PC-9 (cell line): Measurements from ENCODE around the gene EFNA4.

Experiments used
- EZH2 ChIP-seq: fragments of 200-600 bp; sonication (generic); IDR thresholded peaks from 2 replicates; pipeline ENCODE4 v1.8.0; 2017; ENCODE audit warnings: antibody characterized with exemption, low read depth
- TF ChIP-seq, protein P1 (sequence below): fragments of 200-600 bp; sonication (generic); conservative IDR thresholded peaks from 2 replicates; pipeline ENCODE4 v1.6.1; 2017; ENCODE audit warnings: mixed run types, antibody characterized with exemption, mild to moderate bottlenecking, moderate library complexity

DNA sequence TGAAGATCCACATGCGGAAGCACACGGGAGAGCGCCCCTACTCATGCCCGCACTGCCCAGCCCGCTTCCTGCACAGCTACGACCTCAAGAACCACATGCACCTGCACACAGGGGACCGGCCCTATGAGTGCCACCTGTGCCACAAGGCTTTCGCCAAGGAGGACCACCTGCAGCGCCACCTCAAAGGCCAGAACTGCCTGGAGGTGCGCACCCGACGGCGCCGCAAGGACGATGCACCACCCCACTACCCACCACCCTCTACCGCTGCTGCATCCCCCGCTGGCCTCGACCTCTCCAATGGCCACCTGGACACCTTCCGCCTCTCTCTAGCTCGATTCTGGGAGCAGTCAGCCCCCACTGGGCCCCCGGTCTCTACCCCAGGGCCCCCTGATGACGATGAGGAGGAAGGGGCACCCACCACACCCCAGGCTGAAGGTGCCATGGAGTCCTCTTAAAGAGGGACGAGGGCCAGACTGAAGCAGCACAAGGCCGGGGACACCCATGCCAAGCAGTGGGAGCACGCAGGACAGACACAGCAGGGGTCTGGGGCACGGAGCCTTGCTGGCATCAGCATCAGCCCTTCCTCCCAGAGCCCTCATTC, 47.2 kb upstream of the EFNA4 start:
- TF ChIP-seq EZH2 = no peak
- TF ChIP-seq, protein P1, sequence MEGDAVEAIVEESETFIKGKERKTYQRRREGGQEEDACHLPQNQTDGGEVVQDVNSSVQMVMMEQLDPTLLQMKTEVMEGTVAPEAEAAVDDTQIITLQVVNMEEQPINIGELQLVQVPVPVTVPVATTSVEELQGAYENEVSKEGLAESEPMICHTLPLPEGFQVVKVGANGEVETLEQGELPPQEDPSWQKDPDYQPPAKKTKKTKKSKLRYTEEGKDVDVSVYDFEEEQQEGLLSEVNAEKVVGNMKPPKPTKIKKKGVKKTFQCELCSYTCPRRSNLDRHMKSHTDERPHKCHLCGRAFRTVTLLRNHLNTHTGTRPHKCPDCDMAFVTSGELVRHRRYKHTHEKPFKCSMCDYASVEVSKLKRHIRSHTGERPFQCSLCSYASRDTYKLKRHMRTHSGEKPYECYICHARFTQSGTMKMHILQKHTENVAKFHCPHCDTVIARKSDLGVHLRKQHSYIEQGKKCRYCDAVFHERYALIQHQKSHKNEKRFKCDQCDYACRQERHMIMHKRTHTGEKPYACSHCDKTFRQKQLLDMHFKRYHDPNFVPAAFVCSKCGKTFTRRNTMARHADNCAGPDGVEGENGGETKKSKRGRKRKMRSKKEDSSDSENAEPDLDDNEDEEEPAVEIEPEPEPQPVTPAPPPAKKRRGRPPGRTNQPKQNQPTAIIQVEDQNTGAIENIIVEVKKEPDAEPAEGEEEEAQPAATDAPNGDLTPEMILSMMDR = no peak
